ENCODE results near the gene KRT84. TPM values are rescaled to one million over a fixed set of nuclear protein-coding genes. Genes with fewer than 3 reads are reported as not detected.

Gene KRT84
- total RNA-seq, 4 donors from 2014 or later = not detected

DNA sequence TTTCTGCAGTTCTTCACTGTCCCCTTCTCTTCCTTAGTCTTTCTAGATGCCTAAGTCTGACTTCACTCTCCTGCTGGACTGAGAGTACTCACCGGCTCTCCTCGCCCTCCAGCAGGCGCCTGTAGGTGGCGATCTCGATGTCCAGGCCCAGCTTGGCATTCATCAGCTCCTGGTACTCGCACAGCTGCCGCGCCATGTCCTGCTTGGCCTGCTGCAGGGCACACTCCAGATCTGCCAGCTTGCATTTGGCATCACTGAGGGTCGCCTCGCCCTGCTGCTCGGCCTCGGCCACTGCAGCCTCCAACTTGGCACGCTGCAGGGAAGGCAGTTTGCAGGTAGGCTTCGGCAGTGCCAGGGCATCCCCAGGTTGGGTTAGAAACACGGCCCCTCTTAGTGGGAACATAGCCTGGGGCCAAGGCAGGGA, 5.2 kb downstream of the KRT84 start:
- no peaks in the 10 kb centered on the region for H3K9me3 ChIP-seq
- intact Hi-C loops (cut with DNase I; ENCODE audit: low total_unique reads) (no loop called here), in situ Hi-C loops (cut with MboI; ENCODE audit: low sequenced_read_pairs in 4 of 4) (loop anchor here in 1 of 4 donors (25.0 kb wide), 1 partner anchor 607 kb away; no protein-coding TSS in a partner anchor)
- no peak overlapping the region for H3K27ac ChIP-seq
- ATAC-seq (no peak), DNase-seq (no peak)
- no peaks in the 10 kb centered on the region for H3K4me1 ChIP-seq
- no peaks in the 10 kb centered on the region for H3K27me3 ChIP-seq
- H3K4me3 ChIP-seq = no peak overlapping the region
- H3K36me3 ChIP-seq = no peaks in the 10 kb centered on the region
- TF ChIP-seq POLR2A (IDR thresholded peaks at IDR 0.05) = no peak
- TF ChIP-seq, protein P1, sequence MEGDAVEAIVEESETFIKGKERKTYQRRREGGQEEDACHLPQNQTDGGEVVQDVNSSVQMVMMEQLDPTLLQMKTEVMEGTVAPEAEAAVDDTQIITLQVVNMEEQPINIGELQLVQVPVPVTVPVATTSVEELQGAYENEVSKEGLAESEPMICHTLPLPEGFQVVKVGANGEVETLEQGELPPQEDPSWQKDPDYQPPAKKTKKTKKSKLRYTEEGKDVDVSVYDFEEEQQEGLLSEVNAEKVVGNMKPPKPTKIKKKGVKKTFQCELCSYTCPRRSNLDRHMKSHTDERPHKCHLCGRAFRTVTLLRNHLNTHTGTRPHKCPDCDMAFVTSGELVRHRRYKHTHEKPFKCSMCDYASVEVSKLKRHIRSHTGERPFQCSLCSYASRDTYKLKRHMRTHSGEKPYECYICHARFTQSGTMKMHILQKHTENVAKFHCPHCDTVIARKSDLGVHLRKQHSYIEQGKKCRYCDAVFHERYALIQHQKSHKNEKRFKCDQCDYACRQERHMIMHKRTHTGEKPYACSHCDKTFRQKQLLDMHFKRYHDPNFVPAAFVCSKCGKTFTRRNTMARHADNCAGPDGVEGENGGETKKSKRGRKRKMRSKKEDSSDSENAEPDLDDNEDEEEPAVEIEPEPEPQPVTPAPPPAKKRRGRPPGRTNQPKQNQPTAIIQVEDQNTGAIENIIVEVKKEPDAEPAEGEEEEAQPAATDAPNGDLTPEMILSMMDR (IDR thresholded peaks at IDR 0.05 in 4 of 5, conservative IDR thresholded peaks at IDR 0.05 in 1 of 5) = no peak

DNA sequence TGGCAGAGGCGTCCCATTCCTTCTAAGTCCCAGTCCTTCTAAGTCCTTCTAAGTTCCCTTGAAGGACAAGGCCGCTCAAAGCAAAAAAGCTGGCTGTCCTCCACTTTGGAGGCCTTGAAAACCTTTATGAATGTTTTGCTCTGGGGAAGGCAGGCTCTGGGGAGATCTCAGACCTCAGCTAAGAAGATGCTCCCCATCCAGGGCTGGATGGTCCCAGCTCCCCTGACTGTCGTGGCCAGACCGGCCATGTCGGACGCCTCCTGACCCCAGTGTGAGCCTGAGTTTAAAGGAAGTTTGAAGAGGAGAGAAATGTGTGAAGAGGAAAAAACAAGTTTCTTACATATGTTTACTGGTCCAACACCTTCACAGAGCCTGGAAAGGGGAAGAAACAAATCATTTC, 5.9 kb downstream of the KRT84 start:
- no peaks in the 10 kb centered on the region for H3K36me3 ChIP-seq
- DNase-seq (no peak), ATAC-seq (no peak)
- intact Hi-C loops (cut with DNase I; ENCODE audit: low total_unique reads) (no loop called here), in situ Hi-C loops (cut with MboI; ENCODE audit: low sequenced_read_pairs in 4 of 4) (loop anchor here in 2 of 4 donors (10.0 to 25.0 kb wide), 2 partner anchors 505 to 608 kb away; no protein-coding TSS in a partner anchor)
- no peak overlapping the region for H3K27ac ChIP-seq
- H3K4me3 ChIP-seq = no peak overlapping the region
- no peaks in the 10 kb centered on the region for H3K27me3 ChIP-seq
- H3K9me3 ChIP-seq = no peaks in the 10 kb centered on the region
- TF ChIP-seq, protein P1 (IDR thresholded peaks at IDR 0.05 in 4 of 5, conservative IDR thresholded peaks at IDR 0.05 in 1 of 5) = no peak
- TF ChIP-seq POLR2A (IDR thresholded peaks at IDR 0.05) = no peak
- no peaks in the 10 kb centered on the region for H3K4me1 ChIP-seq

DNA sequence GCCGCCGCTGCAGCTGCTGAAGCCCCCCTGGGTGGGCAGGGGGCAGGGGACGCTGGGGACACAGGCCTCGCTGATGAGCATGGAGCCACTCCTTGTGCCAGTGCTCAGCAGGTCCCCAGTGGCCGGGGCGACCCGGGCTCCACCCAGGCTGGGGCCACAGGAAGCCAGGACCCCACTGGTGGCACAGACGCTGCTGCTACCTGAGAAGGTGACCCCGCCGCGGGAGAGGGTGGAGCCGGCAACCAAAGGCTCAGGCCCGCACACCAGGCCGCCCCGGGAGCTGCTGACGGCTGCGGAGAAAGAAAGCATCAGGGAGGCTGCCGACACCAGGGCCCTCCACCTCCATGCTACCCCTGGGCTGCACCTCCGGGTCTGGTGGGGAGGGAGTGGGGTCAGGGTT, 7.4 kb downstream of the KRT84 start:
- DNase-seq = no peak
- intact Hi-C loops (cut with DNase I; ENCODE audit: low total_unique reads) = no loop called here
- in situ Hi-C loops (cut with MboI; ENCODE audit: low sequenced_read_pairs in 4 of 4) = loop anchor here in 2 of 4 donors (10.0 to 25.0 kb wide), 2 partner anchors 507 to 609 kb away; no protein-coding TSS in a partner anchor

DNA sequence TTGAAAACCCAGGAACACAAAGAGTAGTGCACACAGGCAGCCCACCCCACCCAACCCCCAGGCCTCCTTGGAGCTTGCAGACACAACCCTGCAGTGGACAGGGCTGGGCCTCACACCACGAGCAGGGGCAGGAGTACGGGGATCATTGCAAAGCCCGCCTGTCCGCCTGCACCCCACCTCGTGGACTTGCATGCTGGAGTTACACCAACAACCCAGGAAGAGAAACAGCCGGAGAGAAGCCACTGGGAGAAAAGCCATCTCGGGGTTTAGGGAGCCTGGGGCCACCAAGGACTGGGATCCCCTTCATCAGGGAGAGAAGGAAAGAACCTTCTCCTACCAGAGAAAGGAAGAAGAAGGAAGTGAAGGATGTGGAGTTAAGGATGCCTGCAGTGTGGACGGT, 8.2 kb downstream of the KRT84 start:
- no peak overlapping the region for H3K27ac ChIP-seq
- no peaks in the 10 kb centered on the region for H3K4me1 ChIP-seq
- intact Hi-C loops (cut with DNase I; ENCODE audit: low total_unique reads) (no loop called here), in situ Hi-C loops (cut with MboI; ENCODE audit: low sequenced_read_pairs in 4 of 4) (loop anchor here in 2 of 4 donors (10.0 to 25.0 kb wide), 2 partner anchors 508 to 610 kb away; no protein-coding TSS in a partner anchor)
- H3K27me3 ChIP-seq = no peaks in the 10 kb centered on the region
- H3K36me3 ChIP-seq = no peaks in the 10 kb centered on the region
- DNase-seq (no peak), ATAC-seq (no peak)
- TF ChIP-seq POLR2A (IDR thresholded peaks at IDR 0.05) = no peak
- TF ChIP-seq, protein P1 (IDR thresholded peaks at IDR 0.05 in 4 of 5, conservative IDR thresholded peaks at IDR 0.05 in 1 of 5) = no peak
- no peaks in the 10 kb centered on the region for H3K9me3 ChIP-seq
- no peak overlapping the region for H3K4me3 ChIP-seq

More for the DNA sequence above, 7.4 kb downstream of the KRT84 start:
- no peaks in the 10 kb centered on the region for H3K36me3 ChIP-seq
- H3K4me1 ChIP-seq = no peaks in the 10 kb centered on the region
- no peaks in the 10 kb centered on the region for H3K27me3 ChIP-seq
- H3K27ac ChIP-seq = no peak overlapping the region
- H3K4me3 ChIP-seq = no peak overlapping the region
- TF ChIP-seq, protein P1 (IDR thresholded peaks at IDR 0.05 in 4 of 5, conservative IDR thresholded peaks at IDR 0.05 in 1 of 5) = no peak
- no peak for TF ChIP-seq POLR2A (IDR thresholded peaks at IDR 0.05)
- no peaks in the 10 kb centered on the region for H3K9me3 ChIP-seq
- ATAC-seq = no peak

All from gastrocnemius medialis (tissue), 4 donors.